ENCODE results near the gene TGFB1.

GRCh38 chr19:41372501-41372900, 18.8 kb upstream of the TGFB1 start:
- no peak for TF ChIP-seq PATZ1 (CRISPR knock-in tag; IDR thresholded peaks at IDR 0.05; ENCODE audit: borderline replicate concordance)
- TF ChIP-seq OSR1 (CRISPR knock-in tag; IDR thresholded peaks at IDR 0.05), result no peak
